ENCODE results near the gene MBP.

The MBP gene

GRCh38 chr18:77136076-77136718 lies 3.6 kb upstream of the MBP start:
- TF ChIP-seq FOXM1 (IDR thresholded peaks at IDR 0.05; ENCODE audit: borderline replicate concordance) (no peak), FOXK2 (IDR thresholded peaks at IDR 0.05) (no peak), CTBP1 (IDR thresholded peaks at IDR 0.05; ENCODE audit: borderline replicate concordance) (no peak), SP1 (IDR thresholded peaks at IDR 0.05) (no peak), ELF4 (IDR thresholded peaks at IDR 0.05) (no peak), NFRKB (IDR thresholded peaks at IDR 0.05) (no peak), LEF1 (IDR thresholded peaks at IDR 0.05; ENCODE audit: borderline replicate concordance) (no peak), FOXA1 (IDR thresholded peaks at IDR 0.05) (no peak), PKNOX1 (IDR thresholded peaks at IDR 0.05) (no peak), ARNT (IDR thresholded peaks at IDR 0.05) (no peak), ZNF384 (IDR thresholded peaks at IDR 0.05) (no peak)
- ChIA-PET CTCF (no interaction called here), POLR2A (no interaction called here)
- DNase-seq (ENCODE audit: extremely low spot score): no peak

GRCh38 chr18:77135339-77136075 lies 2.9 kb upstream of the MBP start:
- CTCF ChIA-PET: no interaction called here

GRCh38 chr18:77134611-77135010 lies 2.0 kb upstream of the MBP start:
- no peak for TF ChIP-seq LEF1 (IDR thresholded peaks at IDR 0.05; ENCODE audit: borderline replicate concordance)
- TF ChIP-seq L3MBTL2 (conservative IDR thresholded peaks at IDR 0.05): no peak
- no peak for TF ChIP-seq FOXM1 (IDR thresholded peaks at IDR 0.05; ENCODE audit: borderline replicate concordance)
- no peak for TF ChIP-seq BHLHE40 (IDR thresholded peaks at IDR 0.05; ENCODE audit: borderline replicate concordance)
- no peak for TF ChIP-seq CTBP1 (IDR thresholded peaks at IDR 0.05; ENCODE audit: borderline replicate concordance)
- TF ChIP-seq ARNT (IDR thresholded peaks at IDR 0.05): no peak
- TF ChIP-seq FOXA1 (IDR thresholded peaks at IDR 0.05): no peak
- TF ChIP-seq PKNOX1 (IDR thresholded peaks at IDR 0.05): no peak
- TF ChIP-seq NFRKB (IDR thresholded peaks at IDR 0.05): no peak
- TF ChIP-seq HDGF (IDR thresholded peaks at IDR 0.05; ENCODE audit: borderline replicate concordance): no peak
- TF ChIP-seq ZNF384 (IDR thresholded peaks at IDR 0.05): no peak
- TF ChIP-seq SP1 (IDR thresholded peaks at IDR 0.05): no peak
- no peak for TF ChIP-seq TARDBP (IDR thresholded peaks at IDR 0.05)
- no peak for TF ChIP-seq SUZ12 (IDR thresholded peaks at IDR 0.05)
- TF ChIP-seq FOXK2 (IDR thresholded peaks at IDR 0.05): no peak
- no peak for TF ChIP-seq ELF4 (IDR thresholded peaks at IDR 0.05)
- CTCF ChIA-PET: interaction anchor here (0.7 kb wide), 1 partner anchor 418 kb away, joined by 3 read pairs; no protein-coding TSS in a partner anchor
- no peak for DNase-seq (ENCODE audit: extremely low spot score)

More at GRCh38 chr18:77135339-77136075, 2.9 kb upstream of the MBP start:
- POLR2A ChIA-PET: no interaction called here
- DNase-seq (ENCODE audit: extremely low spot score): no peak
- no peak for TF ChIP-seq PKNOX1 (IDR thresholded peaks at IDR 0.05)
- TF ChIP-seq HDGF (IDR thresholded peaks at IDR 0.05; ENCODE audit: borderline replicate concordance): no peak
- no peak for TF ChIP-seq CTBP1 (IDR thresholded peaks at IDR 0.05; ENCODE audit: borderline replicate concordance)
- no peak for TF ChIP-seq L3MBTL2 (conservative IDR thresholded peaks at IDR 0.05)
- no peak for TF ChIP-seq BHLHE40 (IDR thresholded peaks at IDR 0.05; ENCODE audit: borderline replicate concordance)
- TF ChIP-seq FOXM1 (IDR thresholded peaks at IDR 0.05; ENCODE audit: borderline replicate concordance): no peak
- TF ChIP-seq SUZ12 (IDR thresholded peaks at IDR 0.05): no peak

GRCh38 chr18:77133835-77134496 lies 1.4 kb upstream of the MBP start:
- ChIA-PET CTCF (no interaction called here), POLR2A (no interaction called here)
- TF ChIP-seq FOXM1 (IDR thresholded peaks at IDR 0.05; ENCODE audit: borderline replicate concordance) (no peak), NFRKB (IDR thresholded peaks at IDR 0.05) (no peak), SUZ12 (IDR thresholded peaks at IDR 0.05) (no peak)
- no peak for DNase-seq (ENCODE audit: extremely low spot score)

More at GRCh38 chr18:77134611-77135010, 2.0 kb upstream of the MBP start:
- POLR2A ChIA-PET: no interaction called here

GRCh38 chr18:77133051-77133834 lies 660 bp upstream of the MBP start:
- ChIA-PET CTCF (no interaction called here), POLR2A (no interaction called here)
- no peak for TF ChIP-seq HDGF (IDR thresholded peaks at IDR 0.05; ENCODE audit: borderline replicate concordance)
- TF ChIP-seq SUZ12 (IDR thresholded peaks at IDR 0.05): no peak
- TF ChIP-seq L3MBTL2 (conservative IDR thresholded peaks at IDR 0.05): no peak
- no peak for TF ChIP-seq FOXM1 (IDR thresholded peaks at IDR 0.05; ENCODE audit: borderline replicate concordance)
- no peak for TF ChIP-seq ZNF384 (IDR thresholded peaks at IDR 0.05)
- no peak for TF ChIP-seq ELF4 (IDR thresholded peaks at IDR 0.05)
- no peak for TF ChIP-seq PKNOX1 (IDR thresholded peaks at IDR 0.05)
- no peak for DNase-seq (ENCODE audit: extremely low spot score)
